DMS 273 (cell line): Measurements from ENCODE around the gene EPC2.
"Not testable (repeated sequence)": the region's sequence is repeated elsewhere in the genome, so short reads cannot be mapped to it uniquely, and the experiment has no call there.

Experiments used
- DNase-seq: peaks from one replicate; lab custom pipeline; 2025; ENCODE audit not compliant: unreplicated experiment; lab: John Stamatoyannopoulos, UW

EPC2 gene

DNA sequence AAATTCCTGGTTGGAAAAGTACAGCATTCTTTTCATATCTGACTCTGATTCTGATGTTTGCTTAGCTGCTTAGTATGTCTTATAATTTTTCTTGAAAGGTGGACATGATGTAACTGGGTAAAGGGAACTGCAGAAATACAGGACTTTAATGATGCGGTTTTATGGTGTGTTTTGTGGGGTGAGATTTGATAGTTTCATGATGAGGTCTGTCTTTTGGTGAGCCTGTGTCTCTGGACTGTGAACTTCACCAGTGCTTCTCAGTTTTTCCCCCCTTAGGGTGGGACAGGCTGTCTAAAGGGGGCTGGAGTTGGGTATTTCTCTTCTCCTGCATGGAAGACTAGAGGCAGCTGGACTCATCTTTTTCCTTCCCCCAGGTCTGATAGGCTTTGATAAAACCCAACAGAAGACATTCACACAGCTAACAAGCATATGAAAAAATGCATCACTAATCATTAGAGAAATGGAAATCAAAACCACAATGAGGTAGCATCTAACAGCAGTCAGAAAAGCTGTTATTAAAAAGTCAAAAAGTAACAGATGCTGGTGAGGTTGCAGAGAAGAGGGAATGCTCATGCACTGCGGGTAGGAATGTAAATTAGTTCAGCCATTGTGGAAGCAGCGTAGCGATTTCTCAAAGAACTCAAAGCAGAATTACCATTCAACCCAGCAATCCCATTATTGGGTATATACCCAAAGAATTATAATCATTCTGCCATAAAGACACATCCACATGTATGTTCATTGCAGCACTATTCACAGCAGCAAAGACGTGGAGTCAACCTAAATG lies 77.6 kb downstream of the EPC2 start:
- peak; percentile 7 for DNase-seq

DNA sequence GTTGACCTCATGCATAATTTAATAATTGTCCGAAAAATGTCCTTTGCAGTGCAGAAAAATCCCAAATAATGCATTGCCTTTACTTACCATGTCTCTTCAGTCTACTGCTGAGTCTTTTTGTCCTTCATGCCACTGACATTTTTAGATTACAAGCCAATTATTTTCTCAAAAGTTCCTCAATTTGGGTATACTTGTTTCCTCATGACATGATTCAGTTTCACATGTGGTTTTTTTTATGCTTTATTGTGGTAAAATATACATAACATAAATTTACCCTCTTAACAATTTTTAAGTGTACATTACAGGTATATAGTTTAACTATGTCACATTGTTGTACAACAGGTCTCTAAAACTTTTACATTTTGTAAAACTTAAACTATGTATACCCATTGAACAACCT lies 81.0 kb downstream of the EPC2 start:
- DNase-seq = no peak

DNA sequence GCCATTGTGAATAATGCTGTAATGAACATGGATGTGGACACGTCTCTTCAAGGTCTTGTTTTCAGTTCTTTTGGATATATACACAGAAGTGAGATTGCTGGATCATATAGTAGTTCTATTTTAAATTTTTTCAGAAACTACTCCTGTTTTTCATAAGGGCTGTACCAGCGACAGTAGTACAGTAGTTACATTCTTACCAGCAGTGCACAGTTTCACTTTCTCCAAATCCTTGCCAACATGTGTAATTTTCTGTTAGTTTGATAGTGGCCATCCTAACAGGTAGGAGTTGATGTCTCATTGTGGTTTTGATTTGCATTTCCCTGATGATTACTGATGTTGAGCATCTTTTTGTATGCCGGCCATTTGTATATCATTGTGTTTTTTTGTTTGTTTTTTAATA lies 81.7 kb downstream of the EPC2 start:
- no peak for DNase-seq

DNA sequence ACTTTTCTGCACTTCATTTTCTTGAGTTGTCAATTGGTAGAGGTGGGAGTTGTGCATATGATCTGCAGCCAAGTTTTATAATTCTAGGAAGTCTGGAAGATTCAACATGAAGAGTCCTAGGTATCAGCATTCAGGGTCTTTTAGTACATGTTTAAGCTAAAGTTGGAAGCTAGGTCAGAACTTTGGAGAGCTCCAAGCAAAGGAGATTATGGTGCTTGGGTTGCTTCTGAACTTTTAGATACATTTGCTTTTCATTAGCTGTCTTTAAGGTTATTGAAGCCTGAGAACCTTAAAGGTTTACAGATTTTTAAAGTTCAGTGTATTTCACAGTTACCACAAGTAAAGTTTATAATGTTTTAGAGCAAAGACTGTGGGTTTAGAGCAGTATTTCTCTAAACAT lies 85.5 kb downstream of the EPC2 start:
- no peak for DNase-seq

DNA sequence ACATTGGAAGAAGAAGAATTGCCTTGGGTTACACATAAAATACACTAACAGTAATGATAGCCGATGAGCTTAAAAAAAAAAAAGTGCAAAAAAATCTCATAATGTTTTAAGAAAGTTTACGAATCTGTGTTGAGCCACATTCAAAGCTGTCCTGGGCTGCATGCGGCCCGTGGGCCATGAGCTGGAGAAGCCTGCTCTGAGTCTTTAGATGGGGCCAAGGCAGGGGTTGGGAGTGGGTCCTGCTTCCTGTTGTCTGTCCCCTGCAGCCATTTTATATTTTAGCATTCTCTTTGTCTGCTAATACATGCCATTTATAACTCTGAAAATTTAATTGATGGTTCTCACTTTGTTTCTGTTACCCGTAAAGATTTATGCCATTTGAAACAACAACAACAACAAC lies 93.2 kb downstream of the EPC2 start:
- DNase-seq = no peak

DNA sequence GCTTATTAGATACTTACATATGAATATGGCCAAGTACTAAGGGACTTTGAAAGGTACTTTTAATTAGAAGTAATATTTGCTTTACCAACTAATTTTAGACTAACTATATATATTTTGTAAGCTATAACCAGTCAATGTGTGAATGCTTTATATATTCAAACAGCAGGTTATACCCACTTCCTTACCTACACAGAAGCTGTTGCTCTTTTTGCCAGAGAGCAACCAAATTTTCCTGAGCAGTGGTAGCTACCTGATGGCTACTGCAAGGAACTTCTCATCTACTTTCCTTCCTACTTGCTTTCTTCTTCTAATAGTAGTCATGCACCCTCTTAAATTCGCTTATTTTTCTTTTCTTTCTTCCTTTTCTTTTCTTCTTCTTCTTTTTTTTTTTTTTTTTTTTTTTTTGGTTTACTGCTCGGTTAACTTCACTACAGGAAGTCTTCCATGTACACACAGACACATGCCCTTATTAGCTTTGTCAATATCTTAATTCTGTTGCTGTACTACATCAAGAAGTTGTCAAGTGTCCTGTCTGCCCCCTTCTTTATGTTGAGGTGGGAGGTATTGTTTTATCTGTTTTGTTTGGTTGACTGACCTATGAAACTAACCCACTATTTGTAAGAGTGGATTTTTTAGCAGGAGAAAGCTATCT lies 95.0 kb downstream of the EPC2 start:
- DNase-seq = no peak

DNA sequence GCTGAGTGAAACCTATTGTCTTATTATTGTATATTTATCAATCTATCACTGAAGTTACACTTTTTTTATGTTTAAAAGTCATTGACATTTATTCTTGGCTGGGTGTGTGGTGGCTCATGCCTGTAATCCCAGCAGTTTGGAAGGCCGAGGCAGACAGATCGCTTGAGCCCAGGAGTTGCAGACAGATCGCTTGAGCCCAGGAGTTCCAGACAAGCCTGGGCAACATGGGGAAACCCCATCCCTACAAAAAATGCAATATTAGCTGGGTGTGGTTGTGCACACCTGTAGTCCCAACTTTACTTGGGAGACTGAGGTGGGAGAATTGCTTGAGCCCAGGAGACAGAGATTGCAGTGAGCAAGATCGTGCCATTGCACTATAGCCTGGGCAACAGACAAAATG lies 97.8 kb downstream of the EPC2 start:
- DNase-seq = no peak

DNA sequence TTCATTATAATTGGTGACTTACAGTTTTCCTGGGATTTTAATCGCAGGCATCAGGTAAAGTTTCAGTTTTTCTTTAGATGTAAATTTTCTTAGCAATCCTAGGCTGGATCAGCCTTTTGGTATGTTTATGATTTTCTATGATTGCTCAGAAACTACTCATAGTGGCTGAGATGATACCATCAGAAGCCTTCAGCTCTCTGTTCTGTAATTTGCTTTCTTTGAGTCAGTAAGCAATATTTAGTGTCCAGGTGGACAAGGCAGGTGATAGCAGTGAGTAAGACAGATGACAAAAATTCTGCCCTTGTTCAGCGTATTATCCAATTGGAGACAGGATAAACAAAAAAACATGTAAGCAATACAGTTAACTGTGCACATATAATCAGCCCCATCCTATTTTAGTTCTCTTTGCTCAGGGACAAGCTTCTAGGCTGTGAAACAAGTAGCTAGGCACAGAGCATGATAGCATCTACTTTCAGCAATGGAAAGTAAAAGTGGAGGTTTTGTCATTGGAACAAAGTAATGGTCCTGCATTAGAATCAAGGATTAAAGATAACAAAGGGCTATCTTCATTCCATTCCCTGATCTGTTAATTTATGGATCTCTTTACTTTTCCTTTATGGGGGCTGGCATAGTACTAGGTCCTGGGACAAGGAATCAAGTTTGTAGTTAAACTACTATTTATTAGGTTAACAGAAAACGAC lies 100.8 kb downstream of the EPC2 start:
- DNase-seq = no peak

DNA sequence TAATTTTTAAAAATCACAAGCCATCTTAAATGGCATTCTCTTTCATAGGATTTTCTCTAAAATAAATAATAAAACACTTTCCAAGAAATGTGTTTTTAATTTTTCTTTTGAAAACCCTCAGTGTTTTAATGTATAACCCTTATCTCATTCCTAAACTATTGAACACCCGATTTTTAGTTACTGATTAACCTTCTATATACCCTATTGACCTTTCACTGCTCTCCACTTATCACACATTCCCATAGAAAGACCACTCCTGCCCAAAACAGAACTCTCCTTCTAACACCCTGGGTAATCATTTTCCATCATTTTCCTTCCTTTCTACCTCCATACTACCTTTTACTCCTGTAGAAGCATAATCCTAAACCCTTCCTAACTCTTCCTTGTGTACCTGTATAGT lies 102.4 kb downstream of the EPC2 start:
- DNase-seq = no peak

DNA sequence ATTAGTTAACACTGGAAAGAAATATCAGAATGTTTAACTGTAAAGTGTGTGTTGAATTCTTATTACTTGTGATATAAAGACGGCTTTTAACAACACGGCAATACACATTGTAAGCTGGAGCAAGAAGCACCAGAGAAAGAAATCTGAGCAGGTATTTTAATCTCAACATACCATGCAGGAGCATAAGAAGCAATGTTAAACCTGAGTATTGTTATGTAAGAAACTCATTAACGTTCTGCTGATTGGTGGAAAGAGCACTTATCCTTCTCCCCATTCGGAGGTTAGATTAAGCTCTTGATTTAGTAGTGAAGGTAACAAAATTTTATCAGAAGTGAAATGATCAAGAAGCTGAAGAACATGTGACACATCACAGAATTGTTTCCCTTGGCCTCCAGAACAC lies 107.4 kb downstream of the EPC2 start:
- DNase-seq = no peak

DNA sequence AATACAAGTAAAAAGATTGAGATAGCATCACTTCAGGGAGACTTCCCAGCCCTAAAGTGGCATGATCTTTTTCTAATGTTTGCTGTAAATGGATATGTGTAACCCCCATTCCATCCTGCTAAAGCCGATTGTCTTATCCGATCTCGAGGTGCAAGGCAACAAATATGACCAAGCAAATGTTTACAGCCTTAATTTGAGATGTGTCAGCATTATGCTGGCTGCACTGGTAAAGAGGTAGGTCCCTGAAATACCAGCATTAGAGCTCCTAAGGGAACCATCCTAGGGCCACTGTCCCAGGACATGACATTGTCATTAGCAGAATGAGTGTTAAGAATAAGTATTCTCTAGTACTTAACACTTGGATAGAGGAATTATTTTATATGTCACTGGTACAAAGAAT lies 108.4 kb downstream of the EPC2 start:
- no peak for DNase-seq

DNA sequence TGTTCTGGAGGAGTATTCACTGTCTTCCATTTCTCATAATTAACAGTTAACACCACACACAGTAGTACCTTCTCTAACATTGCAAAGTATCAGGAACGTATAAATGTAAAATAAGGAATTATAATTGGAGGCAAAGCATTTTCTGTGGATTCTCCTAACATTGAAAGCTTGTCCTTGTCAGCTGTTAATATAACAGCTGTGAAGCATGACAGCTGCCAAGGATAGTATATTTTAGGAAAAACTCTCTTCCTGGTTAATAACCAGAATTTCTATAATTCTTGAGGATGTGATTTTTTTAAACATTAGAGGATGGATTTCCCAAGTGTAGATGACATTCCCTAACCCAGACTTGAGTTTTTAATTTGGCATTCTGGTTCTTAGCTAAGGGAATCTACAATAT lies 110.3 kb downstream of the EPC2 start:
- DNase-seq = no peak

DNA sequence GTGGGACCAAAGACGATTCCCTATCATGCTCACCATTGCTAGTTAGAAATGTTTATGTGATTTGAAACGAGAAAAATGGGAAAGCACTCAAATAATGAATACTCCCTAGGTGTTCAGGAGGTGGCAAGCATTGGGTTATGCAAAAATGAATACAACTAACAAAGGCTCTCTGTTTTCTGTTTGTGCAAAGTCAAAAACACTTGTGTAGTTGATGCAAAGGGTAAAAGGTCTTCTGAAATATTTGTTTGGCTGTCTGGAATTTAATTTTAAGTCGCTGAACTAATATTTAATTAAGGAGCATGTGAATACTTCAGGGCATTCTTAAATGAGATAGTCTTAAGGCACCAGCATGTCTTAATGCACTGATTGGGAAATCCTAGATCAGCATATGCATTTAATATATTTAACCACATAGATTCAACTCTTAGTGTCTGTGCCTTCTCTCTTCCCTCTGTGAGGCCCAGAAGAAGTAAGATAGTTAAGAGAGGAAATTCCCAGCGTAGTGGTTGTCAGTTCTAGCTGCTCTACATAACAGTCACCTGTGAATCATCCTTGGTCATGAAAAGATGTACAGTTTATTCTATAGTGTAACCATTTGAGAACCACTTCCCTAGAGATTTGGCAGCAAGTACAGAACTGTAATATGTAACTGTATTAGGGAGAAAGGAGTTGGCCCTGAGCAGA lies 111.9 kb downstream of the EPC2 start:
- no peak for DNase-seq

DNA sequence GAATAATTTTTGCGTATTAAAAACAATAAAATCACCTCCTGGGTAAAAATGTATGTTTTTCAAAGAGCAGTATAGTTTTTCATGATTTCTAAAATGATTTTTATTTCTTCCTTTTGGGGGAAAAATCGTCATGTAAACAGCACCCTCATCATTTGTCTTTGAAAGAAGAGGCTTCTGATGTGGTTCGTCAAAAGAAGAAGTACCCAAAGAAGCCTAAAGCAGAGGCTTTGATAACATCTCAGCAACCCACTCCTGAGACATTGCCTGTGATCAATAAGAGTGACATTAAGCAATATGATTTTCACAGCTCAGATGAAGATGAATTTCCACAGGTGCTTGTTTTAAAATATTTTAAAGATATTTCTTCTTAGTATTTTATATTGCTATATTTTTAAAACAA lies 120.3 kb downstream of the EPC2 start:
- no peak for DNase-seq

DNA sequence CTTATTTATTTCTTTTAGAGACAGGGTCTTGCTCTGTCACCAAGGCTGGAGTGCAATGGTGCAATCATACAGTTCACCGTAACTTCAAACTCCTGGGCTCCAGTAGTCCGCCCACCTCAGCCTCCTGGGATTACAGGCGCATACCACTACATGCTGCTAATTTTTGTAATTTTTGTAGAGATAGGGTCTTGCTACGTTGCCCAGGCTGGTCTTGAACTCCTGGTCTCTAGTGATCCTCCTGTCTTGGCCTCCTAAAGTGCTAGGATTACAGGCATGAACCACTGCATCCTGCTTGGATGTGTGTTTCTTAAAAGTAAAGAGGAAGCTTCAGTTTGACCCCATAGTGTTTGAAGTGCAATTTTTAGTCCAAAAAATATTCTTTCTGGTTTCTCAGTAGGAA lies 125.5 kb downstream of the EPC2 start:
- DNase-seq = no peak

DNA sequence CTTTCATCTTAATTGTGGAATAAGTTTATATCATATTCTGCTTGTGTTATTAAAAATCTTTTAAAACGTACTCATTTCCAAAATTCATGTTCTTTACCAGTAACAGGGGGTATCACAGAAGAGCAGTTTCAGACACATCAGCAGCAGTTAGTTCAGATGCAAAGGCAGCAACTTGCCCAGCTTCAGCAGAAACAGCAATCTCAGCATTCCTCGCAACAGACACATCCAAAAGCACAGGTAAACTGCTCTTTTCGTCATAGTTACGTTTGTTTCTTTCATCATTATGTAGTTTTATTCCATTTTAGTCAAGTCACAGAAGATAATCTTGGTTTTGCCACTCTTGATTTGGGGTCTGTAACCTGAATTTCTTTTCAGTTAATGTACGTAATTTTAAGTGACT lies 137.0 kb downstream of the EPC2 start:
- DNase-seq = no peak

DNA sequence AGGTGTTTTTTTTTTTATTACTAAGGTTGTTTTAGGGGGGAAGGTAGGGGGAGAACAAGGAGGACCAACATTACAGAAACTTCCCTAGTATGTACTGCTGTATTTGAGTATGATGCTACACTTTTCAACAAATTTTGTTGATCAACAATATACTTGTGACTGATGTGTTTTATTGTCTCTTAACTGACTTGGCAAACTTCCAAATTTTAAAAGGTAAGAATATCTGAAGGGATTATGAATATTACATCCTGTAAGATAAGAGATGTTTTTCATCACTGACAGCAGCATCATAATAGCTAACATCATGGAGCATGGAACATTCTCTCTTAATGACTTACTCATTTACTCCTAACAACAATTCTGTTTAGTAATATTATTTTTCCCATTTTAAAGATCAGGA lies 144.5 kb downstream of the EPC2 start:
- no peak for DNase-seq

DNA sequence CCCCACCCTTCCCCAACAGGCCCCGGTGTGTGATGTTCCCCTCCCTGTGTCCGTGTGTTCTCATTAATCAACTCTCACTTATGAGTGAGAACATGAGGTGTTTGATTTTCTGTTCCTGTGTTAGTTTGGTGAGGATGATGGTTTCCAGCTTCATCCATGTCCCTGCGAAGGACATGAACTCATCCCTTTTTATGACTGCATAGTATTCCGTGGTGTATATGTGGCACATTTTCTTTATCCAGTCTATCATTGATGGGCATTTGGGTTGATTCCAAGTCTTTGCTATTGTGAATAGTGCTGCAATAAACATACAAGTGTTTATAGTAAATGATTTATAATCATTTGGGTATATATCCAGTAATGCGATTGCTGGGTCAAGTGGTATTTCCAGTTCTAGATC lies 145.6 kb downstream of the EPC2 start:
- not testable (repeated sequence) for DNase-seq

DNA sequence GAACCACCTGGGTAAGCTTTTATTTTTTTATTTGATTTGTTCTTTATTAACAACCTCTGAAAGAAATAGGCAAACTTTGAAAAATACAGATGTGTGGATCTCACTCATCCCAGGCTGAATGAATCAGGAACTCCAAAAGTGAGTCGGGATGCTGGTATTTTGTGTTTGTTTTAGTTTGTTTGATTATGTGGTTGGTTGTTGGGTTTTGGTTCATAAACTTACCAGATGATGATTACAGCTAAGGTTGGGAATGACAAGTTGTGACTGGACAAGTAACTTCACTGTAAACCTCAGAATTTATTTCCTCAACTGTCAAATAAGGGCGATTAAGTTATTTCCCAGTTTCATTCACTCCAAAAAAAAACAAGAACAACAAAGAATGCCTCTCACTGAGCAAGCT lies 150.0 kb downstream of the EPC2 start:
- no peak for DNase-seq

DNA sequence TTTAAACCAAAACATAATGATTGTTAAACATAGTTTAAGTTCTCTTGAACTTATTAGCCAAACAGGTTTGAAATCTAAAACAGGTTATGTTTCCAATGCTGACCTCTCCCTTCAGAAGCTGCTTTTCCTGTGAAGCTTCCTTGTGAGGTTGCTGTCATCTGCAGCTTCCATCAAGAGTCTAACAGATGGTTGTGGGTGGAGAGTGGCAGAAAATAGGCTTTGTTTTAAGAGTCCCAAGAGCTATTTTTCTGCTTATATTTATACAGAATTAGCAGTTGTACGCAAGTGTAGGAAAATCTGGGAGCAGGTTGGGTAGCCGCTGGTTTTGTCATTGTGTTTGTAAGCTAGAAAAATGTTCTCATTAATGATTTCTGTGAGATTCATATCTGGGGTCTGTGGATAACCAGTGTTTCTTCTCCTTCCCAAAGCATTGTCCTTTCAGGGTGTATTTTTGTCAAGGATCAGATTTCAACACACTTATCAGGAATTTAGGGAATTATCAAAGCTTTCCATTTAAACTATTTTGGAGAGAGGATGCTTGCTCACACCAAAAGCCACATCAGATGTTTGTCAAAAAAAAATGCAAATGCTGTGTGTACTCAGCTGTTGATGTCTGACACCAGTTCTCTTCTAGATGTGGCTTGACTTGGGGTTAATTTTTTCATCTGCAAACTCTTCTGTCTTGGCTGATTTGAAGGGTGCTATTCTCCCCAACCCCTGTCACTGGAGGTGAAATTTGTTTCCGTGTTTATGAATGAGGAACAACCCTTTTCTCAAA lies 152.4 kb downstream of the EPC2 start:
- peak; percentile 61 for DNase-seq
